ENCODE data around the gene MGRN1.

Gene MGRN1
- 27.3 to 101 (median 54.7) reads per million in 17 experiments for total RNA-seq

DNA sequence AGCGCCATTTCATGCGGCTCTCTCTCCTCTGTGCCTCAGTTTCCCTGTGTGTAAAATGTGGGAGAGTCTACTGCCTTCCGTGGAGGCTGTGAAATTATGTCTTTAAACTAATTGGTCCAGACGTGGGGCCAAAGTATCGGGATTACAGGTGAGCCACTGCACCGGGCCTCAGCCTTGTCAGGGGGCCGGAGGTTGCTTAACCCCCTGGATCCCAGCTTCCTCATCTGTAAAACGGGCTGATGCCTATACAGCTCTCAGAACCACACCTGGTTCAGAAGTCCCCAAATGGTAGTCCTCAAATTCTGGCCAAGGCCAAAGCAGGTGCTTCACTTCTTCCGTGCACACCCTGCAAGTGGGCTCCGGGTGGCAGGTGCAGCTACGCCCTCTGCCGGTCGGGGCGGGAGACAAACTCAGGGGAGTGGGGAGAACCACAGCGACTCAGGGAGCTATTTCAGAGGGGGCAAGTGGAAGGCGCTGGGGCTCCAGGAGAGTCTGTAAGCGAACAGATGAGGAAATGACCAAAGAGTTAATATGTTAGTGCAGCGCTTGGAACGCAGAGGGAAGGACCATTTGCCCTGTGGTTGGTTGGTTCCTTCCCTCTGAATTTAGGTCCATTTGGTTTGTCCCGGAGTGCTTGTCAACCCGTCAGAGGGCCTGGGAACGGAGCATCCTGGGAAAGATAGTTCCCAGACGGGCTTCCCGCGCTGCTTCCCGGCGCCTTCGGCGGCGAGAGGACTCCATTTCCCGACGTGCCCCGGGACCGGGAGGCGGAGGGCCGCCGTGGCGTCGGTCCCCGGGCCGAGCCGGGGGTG is at the start of gene MGRN1:
MGRN1 (plus strand) TSS at position 812 of the 812 bp plus-strand sequence. CDS start 135 bp downstream, outside the sequence.
- DNase-seq = peak; percentile 97 to 99 (median 99)

DNA sequence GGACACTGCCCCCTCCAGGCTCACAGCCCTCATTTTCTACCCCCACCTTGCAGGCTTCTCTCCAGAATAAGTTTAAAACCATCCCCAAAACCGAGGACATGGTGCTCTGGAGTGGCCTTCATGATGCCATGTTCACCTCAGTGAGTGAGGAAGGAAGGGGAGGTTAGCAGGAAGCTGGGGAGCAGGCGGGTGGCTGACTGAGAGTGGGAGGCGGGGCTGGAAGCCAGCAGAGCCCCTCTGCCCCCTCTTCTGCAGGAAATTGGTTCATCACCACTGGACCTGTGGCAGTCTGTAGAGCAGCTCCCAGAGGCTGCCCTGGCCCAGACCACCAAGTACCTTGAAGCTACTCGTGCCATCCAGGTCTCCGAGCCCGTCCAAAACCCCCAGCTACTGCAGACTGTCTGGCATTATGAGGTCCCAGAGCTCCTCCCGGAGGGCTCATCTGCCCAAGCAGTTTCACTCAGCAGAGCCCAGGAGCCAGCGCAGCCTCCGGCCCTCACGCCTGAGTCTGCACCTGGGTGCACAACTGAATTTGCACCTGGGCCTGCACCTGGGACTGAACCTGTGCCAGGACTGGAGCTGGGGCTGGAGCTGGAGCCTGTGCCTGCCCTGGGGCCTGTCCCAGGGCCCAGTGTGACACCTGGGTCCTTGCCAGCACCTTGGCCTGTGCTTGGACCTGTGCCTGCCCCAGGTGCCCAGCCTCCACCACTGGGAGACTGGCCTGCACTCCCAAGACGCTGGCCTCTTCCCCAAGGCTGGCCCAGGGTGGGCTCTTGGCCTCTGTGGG is 49.5 kb upstream of the MGRN1 start:
- DNase-seq = peak in 1 of 4 experiments; percentile 15

DNA sequence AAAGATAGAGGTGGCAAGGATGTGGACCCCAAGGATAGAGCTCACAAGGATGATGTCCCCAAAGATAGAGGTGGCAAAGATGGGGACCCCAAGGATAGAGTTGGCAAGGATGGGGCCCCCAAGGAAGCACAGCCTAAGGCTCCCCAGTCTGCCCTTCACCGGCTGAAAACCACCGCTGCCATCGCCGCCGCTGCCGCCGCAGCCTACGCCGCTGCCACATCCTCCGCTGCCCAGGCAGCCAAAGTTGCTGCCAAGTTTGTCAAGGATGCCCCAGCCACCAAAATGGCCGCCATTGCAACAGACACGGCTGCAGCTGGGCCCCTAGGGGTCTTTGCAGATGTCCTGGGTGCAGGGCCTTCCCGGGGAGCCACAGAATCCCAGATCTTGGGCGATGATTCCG is 48.6 kb upstream of the MGRN1 start:
- DNase-seq = no peak

DNA sequence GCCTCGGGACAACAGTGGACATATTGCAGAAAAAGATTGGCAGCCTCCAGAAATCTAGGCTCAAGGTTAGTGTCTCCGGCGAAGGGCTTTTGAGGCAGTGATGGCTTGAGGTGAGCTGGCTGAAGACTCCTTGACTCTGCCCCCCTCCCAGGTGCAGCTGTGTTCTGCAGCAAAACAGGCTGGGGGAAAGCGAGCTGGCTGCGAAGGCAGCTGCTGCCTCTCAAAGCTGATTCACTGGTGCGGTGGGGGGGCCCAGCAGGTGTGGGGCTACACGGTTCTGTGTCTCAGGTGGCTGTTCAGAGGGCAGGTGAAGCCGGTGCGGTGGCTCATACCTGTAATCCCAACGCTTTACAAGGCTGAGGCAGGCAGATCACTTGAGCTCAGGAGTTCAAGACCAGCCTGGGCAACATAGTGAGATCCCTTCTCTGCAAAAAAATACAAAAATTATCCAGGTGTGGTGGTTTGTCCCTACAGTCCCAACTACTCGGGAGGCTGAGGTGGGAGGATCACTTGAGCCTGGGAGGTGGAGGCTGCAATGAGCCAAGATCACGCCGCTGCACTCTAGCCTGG is 45.6 kb upstream of the MGRN1 start:
- no peak for DNase-seq

DNA sequence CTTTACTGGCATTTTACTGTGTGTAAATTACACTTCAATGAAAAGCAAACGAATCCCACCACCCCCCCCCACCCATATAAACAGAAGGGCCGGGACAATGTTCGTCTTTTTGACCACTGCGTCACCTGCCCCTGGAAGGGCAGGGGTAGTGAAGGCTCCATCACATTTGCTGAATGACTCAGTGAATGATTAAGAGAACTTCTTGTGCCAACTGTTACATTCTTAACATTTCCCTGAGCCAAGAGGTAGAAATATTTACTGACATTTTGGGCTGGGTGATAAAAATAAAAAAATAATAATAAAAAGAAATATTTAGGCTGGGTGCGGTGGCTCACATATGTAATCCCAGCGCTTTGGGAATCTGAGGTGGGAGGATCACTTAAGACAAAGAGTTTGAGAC is 44.4 kb upstream of the MGRN1 start:
- DNase-seq = no peak

DNA sequence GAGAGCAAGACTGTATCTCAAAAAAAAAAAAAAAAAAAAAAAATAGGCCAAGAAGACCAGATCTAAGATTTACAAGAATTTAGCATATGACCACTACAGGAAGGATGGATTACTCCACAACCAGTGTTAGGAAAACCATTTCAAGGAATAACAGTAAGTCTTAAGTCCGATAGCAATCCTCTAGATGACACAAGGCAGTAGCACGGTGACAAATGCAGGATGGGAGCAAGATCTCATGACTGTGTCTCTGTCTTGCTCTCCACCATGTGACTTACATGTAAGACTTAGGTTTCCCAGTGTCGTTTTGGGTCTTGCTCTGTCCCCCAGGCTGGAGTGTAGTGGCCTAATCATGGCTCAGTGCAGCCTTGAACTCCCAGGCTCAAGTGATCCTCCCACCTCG is 40.7 kb upstream of the MGRN1 start:
- peak; percentile 24 to 56 (median 38) for DNase-seq

DNA sequence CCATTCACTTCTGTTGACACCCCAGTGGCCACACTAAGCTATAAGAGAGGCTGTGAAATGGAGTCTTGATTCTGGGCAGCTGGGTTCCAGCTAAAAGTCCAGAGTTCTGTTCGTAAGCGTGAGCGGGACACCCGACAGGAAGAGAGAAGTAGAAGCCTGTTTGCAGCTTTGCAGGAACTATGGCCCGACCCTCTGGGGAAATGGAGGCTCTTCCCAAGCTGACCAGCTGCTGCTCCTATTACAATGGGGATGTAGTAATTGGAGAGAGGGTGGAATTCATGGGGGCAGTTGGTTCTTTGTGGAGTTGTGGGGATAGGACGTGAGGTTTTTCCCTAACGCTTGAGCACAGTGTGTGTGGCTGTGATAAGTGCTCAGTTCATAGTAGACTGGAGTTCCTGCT is 38.3 kb upstream of the MGRN1 start:
- no peak for DNase-seq

DNA sequence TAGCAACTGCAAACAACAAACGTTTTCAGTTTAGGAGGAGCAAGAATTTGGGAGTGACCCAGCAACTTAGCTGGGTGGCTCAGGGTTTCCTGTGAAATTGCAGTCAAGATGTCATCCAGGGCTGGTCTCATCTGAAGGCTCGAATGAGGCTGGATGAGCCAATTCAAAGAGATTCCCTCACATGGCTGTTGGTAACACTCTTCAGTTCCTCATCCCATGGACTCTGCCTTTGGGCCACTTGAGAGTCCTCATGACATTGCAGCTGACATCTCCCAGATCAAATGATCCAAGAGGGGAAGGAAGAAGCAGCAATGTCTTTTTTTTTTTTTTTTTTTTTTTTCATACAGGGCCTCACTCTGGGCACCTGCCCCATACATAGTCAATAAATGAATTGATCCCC is 36.2 kb upstream of the MGRN1 start:
- peak; percentile 46 to 70 (median 52) for DNase-seq

DNA sequence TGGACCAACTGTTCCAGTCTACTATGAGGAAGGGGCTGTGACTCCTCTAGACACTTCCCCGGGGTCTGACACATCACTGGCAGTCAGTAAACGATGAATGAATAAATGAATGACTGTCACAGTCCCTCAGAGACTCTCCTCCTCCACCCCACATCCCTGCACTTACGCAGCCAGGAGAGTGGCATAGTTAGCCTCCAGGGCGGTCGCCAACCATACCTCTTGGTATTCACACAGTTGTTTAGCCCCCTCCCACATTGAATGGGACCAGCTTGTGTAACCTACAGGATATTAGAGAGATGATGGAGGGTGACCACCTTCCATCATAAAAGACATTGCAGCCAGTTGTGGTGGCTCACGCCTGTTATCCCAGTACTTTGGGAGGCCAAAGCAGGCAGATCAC is 35.7 kb upstream of the MGRN1 start:
- no peak for DNase-seq

DNA sequence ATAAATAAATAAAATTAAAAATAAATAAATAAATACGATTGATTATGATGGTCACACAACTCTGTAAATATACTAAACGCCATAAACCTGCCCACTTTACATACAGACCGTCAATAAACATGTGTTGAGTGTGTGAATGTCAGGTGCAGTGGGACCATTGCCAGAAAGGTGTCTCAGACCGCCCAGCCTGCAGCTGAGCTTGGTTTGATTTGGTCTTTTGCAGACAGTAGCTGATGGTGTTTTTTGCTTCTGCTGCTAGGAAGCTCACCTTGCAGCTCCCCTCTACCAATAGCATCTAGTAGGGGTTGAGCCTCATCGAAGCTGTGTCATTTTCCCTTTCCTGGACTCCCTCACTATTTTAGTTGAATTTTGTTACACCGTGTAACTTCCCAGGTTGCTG is 33.4 kb upstream of the MGRN1 start:
- no peak for DNase-seq

DNA sequence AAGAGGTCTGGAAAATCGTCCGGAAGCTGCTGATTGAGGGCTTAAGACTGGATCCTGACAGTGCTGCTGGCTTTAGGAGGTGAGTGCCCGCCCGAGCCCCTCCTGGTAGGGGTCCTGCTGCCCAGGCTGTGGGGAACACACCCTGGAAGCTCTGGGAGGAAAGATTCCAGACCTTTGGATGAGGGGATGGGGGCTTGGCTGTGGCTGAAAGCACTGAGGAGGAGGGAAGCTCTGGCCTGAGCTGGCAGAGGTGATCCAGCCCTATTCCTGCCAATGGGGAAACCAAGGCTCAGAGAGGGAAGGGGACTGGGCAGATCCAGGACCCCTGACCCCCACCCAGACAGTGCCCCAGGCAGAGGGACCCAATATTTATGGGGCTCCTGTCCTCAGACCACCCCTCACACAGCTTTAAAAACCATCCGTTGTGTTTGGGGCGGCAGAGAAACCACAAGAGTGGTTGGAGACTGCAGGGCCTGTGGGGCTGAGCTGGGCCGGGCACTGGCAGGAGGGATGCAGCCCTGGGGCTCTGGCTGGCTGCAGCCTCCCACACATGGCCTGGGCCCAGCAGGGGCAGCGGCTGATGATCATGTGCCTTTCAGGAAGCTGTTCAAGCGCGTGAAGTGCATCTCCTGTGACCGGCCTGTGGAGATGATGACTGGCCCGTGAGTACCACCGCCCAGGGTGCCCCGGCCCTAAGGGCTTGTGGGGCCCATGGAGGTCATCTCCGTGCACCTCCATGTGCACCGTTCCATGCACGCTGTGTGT is 32.7 kb upstream of the MGRN1 start:
- DNase-seq = peak in 2 of 4 experiments; percentile 15 to 35

DNA sequence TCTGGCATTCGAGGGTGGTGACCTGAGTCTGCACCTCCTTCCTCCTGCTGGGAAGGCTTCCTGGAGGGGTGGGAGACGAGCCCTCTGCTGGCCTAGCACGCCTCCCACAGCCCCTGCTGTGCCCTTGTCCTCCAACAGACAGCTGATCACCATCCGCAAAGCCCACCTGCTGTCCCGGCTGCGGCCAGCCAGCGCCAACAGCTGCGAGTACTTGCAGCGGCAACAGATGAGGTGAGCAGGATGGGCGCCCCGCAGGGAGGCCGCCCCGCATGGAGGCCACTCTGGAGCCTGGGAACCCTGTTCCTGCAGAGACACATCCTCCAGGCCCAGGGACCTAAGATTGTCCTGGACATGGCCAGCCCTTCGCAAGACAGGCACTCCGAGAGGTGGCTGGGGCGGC is 31.5 kb upstream of the MGRN1 start:
- DNase-seq = no peak

DNA sequence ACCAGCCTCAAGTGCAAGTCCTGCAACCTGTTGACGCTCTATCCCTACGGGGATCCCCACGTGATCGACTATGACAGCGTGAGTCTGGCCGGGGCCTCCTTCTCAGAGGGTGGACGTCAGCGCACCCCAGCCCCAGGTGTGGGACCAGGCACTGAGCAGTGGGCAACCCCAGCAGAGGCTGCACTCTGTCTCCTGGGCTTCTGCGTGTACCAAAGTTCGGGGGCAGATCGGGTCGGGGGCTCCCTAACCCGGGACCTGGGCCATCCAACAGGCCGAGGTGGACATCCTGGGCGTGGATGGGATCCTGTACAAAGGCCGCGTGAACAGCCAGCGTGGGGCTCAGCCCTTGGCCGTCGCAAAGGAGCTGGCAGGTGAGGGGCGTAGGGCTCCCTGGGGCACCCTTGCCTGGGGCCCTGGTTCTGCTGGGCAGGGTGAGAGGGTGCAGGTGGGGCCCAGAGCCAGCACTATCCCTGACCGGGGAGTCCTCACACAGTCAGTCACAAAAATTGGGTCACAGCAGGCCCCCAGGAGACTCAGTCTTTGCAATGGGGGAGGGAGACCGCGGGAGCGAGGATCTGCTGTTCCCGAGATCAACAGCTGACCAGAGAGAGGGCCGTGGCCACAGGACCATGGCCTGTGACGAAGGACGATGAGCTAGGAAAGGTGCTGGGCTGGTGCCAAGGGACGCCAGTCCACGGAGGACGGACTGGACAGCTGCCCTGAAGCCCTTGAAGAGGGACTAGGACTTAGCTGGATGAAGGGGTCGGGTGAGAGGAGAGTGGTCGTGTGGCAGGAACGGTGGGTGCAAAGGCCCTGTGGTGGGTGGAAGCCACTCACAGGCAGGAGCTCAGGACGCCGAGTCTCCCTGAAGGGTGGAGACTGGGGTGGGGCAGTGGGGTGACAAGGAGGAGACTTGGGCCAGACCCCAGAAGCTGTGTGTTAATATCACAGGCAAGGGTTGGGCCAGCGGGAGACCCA is 29.9 kb upstream of the MGRN1 start:
- no peak for DNase-seq

DNA sequence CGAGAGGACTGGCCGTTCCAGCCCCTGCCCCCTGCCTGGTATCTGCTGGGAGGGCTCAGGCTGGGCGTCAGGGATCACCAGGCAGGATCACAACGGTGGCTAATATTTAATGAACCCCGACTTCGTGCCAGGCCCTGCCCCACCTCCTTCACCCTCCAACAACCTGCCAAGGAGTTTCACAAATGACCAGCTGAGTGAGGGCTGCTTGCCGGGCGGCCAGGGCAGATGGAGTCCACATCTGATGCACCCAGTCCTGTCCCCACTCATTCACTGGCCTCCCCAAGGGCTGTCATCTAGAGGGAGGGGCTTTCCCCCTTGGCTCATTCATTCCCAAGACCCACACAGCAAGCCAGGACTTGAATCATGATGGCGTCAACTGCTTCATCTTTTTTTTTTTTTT is 27.5 kb upstream of the MGRN1 start:
- DNase-seq = no peak

DNA sequence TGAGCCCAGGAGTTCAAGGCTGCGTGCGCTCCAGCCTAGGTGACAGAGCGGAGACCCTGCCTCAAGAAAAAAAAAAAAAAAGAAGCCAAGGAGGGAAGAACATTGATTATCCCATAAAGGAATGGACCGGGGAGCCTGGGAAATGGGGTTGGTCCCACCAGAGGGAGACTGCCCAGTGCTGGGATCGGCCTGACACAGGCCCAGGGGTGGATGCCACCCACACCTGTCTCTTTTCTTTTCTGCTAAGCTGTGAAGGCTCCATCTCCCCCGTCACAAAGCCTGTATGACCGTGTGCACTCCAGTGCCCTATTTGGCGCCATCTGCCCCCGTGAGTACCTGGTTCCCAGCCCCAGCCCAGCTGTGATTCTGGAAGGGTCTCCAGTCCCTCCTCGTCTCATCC is 25.6 kb upstream of the MGRN1 start:
- no peak for DNase-seq

DNA sequence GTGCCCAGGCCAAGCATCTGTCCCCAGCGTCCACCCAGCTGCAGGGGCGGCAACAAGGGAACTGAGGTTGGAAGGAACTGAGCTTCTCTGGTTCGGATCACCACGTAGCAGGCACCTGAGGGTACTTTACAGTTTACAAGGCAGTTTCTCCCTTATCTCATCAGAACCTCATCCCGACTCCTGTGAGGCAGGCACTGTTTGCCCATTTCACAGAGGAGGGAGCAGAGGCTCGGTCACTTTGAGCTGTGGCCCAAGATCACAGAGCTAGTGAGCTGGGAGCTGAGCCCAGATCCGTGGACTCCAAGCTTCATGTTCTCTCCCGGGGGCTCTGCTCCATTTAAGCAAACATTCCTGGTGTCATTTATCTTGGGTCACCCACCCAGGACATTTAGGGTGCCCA is 25.1 kb upstream of the MGRN1 start:
- no peak for DNase-seq

DNA sequence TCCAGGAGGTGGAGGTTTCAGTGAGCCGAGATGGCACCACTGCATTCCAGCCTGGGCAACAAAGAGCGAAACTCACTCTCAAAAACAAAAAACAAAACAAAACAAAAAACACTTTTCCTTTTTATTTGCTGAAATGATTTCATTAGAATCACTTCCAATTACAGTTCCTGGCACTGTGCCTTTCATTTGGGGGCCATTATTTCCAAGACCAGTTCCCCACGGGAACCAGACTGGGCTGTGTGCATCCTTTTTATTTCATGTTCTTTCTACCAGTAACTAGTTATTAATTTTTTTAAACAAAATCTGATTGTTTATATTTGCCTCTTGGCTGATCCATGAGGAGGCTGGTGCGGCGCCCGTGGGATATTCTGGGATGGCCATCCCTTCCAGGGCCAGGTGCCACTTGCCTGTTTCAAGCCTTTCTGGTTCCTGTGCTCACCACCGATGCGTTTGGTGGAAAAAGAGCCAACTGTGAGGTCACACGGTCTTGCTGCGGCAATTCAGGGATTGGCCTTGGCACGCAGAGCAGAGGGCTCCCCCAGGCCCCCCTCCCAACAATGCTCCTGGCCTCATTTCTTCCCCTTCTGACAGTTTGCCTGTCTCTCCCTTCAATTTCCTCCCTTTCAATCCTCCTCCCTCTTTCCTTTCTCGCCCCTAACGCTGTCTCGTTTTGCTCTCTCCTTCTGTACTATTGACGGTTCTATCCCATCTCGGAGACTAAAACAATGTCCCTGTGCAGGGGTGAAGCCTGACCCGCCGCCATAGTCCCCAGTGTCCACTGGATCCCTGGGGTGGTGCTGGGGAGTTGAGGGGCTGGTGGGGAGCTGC is 23.4 kb upstream of the MGRN1 start:
- DNase-seq = no peak

DNA sequence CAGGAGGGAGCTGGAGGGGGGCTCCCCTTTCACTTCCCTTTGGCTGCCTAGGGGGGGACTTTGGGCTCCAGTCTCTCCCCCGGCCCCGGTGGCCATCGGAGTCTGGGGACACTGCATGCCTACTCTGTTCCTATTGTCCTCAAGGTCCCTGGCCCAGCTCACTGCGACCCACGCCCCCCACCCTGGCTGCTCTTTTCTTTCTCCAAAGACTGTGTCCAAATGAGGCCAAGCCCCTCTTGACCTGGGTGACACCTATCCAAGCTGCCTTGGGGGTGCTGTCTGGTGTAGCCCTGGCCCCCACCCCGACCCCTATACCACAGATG is 22.8 kb upstream of the MGRN1 start:
- no peak for DNase-seq

DNA sequence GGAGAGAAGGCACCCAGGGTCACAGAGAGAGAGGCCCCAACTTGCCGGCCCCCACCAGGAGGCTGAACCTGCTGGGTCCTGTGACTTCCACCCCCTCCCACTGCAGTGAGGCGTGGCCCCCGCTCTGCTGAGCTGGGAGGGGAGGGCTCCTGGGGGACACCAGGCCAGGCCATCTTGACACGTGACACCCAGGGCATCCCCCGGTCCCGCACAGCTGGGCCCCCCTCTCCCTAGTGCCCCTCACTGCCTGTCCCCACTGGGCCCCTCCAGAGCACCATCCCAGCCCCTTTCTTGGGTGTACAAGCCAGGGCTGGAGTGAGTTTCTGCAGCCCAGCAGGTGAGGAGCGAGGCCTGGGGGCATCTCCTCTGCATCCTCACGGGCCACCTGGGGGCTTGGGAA is 22.3 kb upstream of the MGRN1 start:
- DNase-seq = no peak

DNA sequence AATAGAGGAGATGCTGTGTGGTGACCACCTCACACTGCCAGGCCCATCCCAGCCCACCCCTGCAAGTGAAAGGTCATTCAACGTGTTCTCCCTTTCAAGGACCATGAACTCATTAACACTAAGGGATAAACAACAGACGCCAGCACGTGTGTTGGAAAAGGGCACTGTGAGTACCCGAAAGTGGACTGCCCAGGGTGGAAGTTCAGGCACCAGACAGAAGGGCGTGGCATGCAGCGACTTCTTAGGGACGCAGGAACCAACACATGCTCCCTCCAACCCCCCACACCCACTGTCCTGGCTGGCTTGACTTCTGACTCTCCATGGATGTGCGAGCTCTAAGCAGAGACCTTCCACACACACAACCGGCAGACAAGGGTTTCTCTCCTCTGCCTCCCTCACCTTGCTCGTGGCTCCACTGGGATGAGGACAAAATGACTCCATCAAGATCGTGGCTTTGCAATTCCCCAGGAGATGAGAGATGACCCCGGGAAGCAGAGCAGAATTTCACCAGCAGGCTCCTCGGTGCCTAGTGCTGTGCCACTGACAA is 20.9 kb upstream of the MGRN1 start:
- no peak for DNase-seq

DNA sequence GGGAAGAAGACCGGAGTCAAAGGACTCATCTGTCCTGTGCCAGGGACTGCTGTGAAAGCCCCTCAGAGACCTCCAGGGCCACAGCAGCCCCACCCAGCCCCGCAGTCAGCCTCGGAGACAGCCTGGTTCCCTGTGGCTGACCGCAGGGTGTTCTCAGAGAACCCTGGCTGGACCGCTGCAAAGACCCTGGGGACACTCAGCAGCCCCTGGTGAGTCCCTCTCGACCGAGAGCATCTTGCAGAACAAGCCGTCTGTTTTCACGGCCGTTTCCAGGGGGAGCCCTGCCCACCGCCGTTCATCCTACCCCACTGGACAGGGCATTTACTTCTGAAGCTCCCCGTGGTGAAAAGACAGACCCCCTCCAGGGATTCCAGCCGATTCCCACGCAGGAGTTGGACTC is 20.2 kb upstream of the MGRN1 start:
- DNase-seq = no peak

Measured in suppressor macrophage (primary cell).